C4-2B (cell line): ENCODE measurements around the gene IQCF6.

Experiments used
- ZFX ChIP-seq: fragments of 450-650 bp; IDR thresholded peaks from 2 replicates; pipeline ENCODE4 v1.6.1; 2017
- TF ChIP-seq, protein P1 (sequence below): fragments of 450-650 bp; conservative IDR thresholded peaks from 2 replicates; pipeline ENCODE4 v1.5.1; 2017; ENCODE audit warnings: mild to moderate bottlenecking

DNA sequence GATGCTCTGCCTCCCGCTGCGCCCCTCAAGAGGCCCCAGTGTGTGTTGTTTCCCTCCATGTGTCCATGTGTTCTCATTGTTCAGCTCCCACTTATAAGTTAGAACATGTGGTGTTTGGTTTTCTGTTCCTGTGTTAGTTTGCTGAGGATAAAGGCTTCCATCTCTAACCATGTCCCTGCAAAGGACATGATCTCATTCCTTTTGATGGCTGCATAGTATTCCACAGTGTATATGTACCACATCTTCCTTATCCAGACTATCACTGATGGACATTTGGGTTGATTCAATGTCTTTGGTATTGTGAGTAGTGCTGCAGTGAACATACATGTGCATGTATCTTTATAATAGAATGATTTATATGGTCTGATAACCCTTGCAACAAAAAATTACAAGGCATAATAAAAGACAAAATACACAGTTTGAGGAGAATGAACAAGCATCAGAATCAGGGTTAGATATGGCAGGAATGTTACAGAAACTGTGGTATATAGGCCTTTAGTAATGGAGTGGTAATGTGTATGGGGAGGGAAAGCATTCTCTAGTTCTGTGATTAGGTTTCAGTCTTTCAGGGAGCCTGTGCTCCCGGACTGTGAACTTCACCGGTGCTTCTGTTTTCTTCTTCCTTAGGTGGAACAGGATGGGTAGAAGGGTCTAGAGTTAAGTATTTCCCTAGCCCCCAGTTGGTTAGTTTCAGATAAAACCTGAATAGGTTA lies 45.0 kb downstream of the IQCF6 start:
- TF ChIP-seq, protein P1, sequence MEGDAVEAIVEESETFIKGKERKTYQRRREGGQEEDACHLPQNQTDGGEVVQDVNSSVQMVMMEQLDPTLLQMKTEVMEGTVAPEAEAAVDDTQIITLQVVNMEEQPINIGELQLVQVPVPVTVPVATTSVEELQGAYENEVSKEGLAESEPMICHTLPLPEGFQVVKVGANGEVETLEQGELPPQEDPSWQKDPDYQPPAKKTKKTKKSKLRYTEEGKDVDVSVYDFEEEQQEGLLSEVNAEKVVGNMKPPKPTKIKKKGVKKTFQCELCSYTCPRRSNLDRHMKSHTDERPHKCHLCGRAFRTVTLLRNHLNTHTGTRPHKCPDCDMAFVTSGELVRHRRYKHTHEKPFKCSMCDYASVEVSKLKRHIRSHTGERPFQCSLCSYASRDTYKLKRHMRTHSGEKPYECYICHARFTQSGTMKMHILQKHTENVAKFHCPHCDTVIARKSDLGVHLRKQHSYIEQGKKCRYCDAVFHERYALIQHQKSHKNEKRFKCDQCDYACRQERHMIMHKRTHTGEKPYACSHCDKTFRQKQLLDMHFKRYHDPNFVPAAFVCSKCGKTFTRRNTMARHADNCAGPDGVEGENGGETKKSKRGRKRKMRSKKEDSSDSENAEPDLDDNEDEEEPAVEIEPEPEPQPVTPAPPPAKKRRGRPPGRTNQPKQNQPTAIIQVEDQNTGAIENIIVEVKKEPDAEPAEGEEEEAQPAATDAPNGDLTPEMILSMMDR: no peak
- no peak for TF ChIP-seq ZFX
